Retina (tissue), 1 donor: ENCODE data around the gene SAFB.
A peak's percentile ranks its signal among the peaks of the same experiment; 100 is the strongest.
"Not testable (repeated sequence)": the region's sequence is repeated elsewhere in the genome, so short reads cannot be mapped to it uniquely, and the experiment has no call there.

ENCODE experiments used
- DNase-seq: peaks from one replicate; pipeline ENCODE4 v3.0.0-alpha.2; 2016

Gene SAFB

GRCh38 chr19:5688262-5688881, 65.5 kb downstream of the SAFB start:
- not testable (repeated sequence) for DNase-seq

GRCh38 chr19:5690125-5690954, 67.5 kb downstream of the SAFB start, which contains the start of gene RPL36:
Gene RPL36 (plus strand): TSS chr19:5690295. CDS start chr19:5690508, 213 bp downstream.
- DNase-seq, result peak; percentile 100

GRCh38 chr19:5690955-5691821, 68.3 kb downstream of the SAFB start:
- DNase-seq, result peak; percentile 45

DNA sequence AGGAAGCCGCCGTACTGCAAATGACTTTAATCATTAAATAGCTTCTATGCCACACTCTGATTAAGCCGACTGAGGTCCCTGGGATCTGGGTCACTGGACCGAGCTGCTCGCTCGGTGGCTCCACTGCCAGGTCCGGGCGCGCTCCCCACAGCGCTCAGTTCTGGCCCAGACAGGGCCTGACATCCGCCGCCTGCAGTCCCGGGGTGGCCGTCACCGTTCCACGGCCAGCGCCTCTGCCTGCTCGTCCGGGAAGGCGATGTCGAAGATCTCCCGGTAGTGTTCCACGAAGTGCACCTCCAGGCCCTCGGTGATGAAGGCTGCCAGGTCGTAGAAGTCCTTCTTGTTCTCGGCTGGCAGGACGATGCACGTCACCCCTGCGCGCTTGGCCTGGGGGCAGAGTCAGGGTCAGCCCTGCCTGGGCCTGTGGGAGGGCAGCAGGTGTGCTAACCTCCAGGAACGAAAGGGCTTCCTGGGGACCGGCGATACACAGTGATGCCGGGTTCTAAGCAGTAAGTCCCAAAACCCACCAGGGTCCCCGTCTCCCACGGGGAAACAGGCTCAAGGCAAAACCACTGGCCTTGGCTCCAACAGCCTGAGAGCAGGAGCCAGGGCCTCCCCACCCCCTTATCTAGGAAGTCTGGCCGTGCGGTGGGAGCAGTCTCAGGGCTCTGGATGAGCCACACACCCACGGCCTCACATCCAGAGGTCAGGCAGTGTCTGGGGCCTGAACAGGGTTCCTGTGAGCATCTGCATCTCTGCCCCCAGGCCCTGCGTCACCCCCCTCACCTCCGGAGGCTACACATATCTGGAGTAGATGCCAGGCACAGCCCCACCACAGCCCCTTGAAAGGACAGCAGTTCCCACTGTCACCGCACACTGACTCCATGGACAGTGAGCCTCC, 69.2 kb downstream of the SAFB start:
- DNase-seq, result peak; percentile 28

- no peak for DNase-seq
These were observed 69.9 kb downstream of the SAFB start for GRCh38 chr19:5692723-5693194.

- DNase-seq, result no peak
These were observed 70.6 kb downstream of the SAFB start for GRCh38 chr19:5693195-5694166.

- no peak for DNase-seq
These were observed 71.5 kb downstream of the SAFB start for GRCh38 chr19:5694167-5694955.

GRCh38 chr19:5694956-5695648, 72.2 kb downstream of the SAFB start:
- DNase-seq, result no peak

DNA sequence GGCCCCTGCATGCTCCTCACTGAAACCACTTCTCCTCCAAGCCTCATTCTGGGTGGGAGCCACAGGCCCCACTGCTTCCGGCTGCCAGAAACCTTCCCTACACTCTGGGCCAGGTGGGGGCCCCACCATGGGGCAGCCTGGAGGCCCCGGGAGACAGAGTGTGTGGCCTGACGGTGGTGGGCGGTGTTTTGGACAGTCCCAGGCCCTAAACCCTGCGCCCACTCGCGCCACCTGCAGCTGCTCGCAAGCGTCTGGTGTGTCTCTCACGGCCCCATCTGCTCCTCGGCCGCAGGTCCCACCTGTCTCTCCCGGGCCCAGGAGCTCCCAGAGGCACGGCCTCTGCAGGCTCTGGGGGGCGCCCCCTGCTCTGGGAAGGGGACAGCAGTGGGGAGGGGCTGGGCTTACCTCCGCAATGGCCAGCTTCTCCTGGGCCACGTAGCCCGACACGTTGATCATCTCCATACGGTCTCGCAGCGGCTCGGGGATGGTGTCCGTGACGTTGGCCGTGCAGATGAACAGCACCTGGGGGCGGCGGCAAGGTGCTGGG, 72.8 kb downstream of the SAFB start:
- no peak for DNase-seq

GRCh38 chr19:5696196-5697021, 73.5 kb downstream of the SAFB start:
- DNase-seq, result no peak

DNA sequence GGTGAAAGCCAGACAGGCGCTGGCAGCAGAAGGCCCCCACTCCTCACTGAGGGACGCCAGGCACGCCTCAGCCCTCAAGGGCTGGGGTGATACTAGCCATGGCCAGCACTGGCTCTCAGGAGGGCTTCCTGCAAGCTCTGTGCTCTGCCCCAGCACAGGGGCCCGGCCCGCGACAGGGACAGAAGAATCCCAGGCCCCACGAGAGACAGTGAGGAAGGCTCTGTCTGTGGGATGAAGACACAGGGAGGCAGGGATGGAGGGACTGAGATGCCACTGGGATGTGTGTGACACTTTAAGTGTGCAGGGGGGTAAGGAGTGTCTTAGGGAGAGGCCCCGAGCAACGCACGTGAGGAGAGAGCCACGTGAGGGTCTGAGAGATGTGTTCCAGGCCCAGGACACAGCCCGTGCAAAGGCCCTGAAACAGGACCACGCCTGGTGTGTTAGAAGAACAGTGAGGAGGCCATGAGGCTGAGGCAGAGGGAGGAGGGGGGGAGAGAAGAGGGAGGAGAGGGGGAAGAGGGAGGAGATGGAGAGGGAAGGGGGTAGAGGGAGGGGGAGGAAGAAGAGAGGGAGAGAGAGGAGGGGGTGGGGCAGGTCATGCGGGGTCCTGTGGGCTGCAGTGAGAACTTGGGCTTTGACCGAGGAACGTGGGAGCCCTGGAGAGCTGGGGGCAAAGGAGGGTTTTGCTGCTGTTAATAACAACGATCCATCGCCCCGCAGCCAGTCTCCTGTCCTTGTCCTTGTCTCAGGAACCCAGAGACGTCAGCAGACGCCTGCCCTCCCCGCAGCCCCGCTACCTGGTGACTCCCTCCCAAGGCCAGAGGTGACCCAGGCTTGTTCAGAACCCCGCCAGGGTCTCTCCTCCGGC, 74.4 kb downstream of the SAFB start:
- DNase-seq, result no peak

GRCh38 chr19:5697890-5698634, 75.2 kb downstream of the SAFB start:
- DNase-seq, result no peak

- DNase-seq, result no peak
These were observed 75.9 kb downstream of the SAFB start for GRCh38 chr19:5698635-5699422.

DNA sequence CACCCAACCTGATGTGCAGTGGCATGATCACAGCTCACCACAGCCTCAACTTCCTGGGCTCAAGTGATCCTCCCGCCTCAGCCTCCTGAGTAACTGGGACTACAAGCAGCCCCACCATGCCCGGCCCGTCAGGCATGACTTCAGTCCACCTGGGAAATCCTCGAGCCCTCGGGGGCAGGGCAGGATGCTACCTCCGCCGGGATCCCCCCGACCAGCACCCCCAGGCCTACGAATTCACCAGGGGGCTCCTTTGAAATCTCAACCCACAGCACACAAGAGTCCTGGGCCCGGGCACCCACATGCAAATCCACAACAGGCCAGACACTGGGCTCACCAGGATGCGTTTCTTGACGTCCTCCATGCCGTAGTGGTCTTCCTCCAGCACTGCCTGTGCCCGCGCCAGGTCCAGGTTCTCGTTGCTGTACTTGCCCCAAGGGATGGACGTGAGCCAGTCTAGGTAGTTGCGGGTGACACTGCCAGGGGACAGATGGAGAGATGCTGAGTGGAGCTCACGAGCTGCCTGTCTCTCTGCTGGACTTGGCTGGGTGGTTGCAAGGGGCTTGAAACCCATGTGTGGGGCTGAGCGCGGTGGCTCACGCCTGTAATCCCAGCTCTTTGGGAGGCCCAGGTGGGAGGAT, 77.7 kb downstream of the SAFB start:
- no peak for DNase-seq

DNA sequence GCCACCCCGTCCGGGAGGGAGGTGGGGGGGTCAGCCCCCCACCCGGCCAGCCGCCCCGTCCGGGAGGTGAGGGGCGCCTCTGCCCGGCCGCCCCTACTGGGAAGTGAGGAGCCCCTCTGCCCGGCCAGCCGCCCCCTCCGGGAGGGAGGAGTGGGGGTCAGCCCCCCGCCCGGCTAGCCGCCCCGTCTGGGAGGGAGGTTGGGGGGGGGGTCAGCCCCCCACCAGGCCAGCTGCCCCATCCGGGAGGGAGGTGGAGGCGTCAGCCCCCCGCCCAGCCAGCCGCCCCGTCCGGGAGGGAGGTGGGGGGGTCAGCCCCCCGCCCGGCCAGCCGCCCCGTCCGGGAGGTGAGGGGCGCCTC, 79.1 kb downstream of the SAFB start:
- not testable (repeated sequence) for DNase-seq
